Measurements from ENCODE around the gene RBM4. TPM values are rescaled to one million over a fixed set of nuclear protein-coding genes. Genes with fewer than 3 reads are reported as not detected.
A peak's percentile ranks its signal among the peaks of the same experiment; 100 is the strongest.

Gene RBM4
- total and polyA plus RNA-seq, 9 of the 15 experiments (the other 6 are each of a cell fraction or from before 2014, with no cell fraction given): 81.6 to 233 (median 122) TPM

DNA sequence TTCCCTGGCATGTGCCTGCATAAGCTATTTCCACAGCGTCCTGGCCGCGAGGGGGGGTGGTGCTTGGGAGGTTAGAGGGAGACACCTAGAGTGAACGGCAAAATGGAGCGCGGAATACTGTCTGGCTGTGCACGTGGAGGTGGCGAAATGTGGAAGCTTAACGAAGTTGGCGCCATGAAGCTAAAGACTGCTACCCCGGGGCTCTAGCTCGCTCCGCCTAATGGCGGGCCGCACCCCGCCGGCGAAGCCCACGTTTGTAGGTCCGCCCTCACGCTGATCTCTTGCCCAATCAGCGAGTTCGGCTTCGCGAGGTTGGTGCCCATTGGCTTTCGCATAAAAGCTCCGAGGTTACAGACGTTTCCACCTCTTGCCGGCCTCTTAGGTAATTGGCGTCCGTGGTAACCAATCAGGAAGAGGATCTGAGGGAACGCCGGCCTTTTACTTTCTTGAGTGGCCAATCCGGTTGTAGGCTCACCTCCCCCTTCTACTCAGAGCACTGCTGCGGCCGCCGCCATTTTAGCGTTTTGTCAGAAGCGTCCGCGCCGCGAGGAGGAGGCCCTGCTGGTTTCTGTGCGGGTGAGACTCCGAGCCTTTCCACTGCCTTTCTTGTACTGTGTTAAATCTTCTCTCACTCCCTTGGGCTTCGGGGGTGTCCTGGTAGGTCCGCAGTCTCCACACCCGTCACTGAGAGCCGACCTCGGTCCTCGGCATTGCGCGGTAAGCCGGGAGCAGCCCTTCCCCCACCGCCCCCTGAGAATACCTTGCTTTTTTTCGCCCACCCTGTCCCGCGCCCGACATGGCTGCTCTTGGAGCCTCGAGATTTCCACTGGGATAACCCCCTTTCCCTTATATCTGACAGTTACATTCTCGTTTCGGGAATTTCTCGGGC lies at the start of gene RBM4 (continued):
- TF ChIP-seq, protein P1, sequence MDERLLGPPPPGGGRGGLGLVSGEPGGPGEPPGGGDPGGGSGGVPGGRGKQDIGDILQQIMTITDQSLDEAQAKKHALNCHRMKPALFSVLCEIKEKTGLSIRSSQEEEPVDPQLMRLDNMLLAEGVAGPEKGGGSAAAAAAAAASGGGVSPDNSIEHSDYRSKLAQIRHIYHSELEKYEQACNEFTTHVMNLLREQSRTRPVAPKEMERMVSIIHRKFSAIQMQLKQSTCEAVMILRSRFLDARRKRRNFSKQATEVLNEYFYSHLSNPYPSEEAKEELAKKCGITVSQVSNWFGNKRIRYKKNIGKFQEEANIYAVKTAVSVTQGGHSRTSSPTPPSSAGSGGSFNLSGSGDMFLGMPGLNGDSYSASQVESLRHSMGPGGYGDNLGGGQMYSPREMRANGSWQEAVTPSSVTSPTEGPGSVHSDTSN (CRISPR knock-in tag; IDR thresholded peaks at IDR 0.05; ENCODE audit: low read depth): peak; percentile 75
- TF ChIP-seq, protein P1 (tag; conservative IDR thresholded peaks at IDR 0.05; ENCODE audit: low read depth): peak; percentile 99
- TF ChIP-seq, protein P2, sequence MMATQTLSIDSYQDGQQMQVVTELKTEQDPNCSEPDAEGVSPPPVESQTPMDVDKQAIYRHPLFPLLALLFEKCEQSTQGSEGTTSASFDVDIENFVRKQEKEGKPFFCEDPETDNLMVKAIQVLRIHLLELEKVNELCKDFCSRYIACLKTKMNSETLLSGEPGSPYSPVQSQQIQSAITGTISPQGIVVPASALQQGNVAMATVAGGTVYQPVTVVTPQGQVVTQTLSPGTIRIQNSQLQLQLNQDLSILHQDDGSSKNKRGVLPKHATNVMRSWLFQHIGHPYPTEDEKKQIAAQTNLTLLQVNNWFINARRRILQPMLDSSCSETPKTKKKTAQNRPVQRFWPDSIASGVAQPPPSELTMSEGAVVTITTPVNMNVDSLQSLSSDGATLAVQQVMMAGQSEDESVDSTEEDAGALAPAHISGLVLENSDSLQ (IDR thresholded peaks at IDR 0.05): peak; percentile 99
- no peak for TF ChIP-seq KHSRP (IDR thresholded peaks at IDR 0.05)
- TF ChIP-seq ZFP91 (CRISPR knock-in tag; IDR thresholded peaks at IDR 0.05): no peak
- TF ChIP-seq, protein P3, sequence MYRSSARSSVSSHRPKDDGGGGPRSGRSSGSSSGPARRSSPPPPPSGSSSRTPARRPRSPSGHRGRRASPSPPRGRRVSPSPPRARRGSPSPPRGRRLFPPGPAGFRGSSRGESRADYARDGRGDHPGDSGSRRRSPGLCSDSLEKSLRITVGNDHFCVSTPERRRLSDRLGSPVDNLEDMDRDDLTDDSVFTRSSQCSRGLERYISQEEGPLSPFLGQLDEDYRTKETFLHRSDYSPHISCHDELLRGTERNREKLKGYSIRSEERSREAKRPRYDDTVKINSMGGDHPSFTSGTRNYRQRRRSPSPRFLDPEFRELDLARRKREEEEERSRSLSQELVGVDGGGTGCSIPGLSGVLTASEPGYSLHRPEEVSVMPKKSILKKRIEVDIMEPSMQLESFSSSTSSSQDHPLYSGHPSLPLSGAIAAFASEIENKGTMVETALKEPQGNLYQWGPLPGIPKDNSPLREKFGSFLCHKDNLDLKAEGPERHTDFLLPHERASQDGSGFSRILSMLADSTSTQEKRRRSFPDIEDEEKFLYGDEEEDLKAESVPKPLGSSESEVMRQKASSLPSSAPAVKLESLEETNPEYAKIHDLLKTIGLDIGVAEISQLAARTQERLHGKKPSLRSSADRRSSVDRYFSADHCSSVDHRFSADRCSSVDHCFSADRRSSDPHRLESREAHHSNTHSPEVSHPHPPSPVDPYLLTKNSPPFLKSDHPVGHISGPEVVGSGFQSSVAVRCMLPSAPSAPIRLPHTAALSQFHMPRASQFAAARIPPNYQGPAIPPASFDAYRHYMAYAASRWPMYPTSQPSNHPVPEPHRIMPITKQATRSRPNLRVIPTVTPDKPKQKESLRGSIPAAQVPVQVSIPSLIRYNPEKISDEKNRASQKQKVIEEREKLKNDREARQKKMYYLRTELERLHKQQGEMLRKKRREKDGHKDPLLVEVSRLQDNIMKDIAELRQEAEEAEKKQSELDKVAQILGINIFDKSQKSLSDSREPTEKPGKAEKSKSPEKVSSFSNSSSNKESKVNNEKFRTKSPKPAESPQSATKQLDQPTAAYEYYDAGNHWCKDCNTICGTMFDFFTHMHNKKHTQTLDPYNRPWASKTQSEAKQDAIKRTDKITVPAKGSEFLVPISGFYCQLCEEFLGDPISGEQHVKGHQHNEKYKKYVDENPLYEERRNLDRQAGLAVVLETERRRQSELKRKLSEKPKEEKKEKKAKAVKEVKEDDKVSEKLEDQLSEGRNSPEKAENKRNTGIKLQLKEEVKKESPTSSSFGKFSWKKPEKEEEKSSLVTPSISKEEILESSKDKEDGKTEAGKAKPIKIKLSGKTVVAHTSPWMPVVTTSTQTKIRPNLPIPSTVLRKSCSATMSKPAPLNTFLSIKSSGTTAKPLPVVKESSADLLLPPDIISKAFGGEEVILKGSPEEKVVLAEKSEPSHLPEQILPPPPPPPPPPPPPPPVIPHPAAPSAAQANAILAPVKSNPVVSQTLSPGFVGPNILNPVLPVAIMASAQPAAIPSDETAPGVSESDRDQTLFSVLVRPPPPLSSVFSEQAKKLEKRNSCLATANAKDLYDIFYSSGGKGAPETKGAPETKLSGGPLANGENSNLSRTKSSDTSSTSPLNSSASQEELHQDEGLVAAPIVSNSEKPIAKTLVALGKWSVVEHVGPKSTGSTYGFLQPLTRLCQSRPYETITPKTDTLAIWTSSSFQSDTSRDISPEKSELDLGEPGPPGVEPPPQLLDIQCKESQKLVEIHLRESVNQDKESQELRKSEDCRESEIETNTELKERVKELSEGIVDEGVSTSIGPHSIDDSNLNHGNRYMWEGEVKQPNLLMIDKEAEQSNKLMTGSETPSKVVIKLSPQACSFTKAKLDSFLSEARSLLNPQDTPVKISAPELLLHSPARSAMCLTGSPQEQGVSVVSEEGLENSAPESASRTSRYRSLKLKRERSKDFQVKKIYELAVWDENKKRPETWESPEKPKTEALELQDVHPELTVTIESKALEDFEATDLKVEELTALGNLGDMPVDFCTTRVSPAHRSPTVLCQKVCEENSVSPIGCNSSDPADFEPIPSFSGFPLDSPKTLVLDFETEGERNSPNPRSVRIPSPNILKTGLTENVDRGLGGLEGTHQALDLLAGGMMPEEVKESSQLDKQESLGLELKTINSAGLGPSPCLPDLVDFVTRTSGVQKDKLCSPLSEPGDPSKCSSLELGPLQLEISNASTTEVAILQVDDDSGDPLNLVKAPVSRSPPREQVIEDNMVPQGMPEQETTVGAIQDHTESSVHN (IDR thresholded peaks at IDR 0.05; ENCODE audit: borderline replicate concordance in 1 of 2, low read depth in 1 of 2): no peak
- TF ChIP-seq RBM25 (IDR thresholded peaks at IDR 0.05; ENCODE audit: low read depth, low read length, severe bottlenecking): peak; percentile 93
- TF ChIP-seq ZNF584 (CRISPR knock-in tag; IDR thresholded peaks at IDR 0.05; ENCODE audit: low read depth): no peak
- no peak for TF ChIP-seq SIX5 (IDR thresholded peaks at IDR 0.05; ENCODE audit: borderline replicate concordance in 1 of 2, insufficient read depth in 1 of 2, low read depth in 1 of 2, low read length in 2 of 2)
- TF ChIP-seq PHF20 (IDR thresholded peaks at IDR 0.05; ENCODE audit: partially characterized antibody): peak; percentile 52
- TF ChIP-seq TEAD4 (IDR thresholded peaks at IDR 0.05; ENCODE audit: low read length): peak; percentile 45
- TF ChIP-seq TEAD4 (CRISPR knock-in tag; IDR thresholded peaks at IDR 0.05; ENCODE audit: borderline replicate concordance): no peak
